Memory B cell (primary cell): ENCODE results near the gene KIAA1143.

Experiments used
- ATAC-seq: fragments of 150-1000 bp; cut with Tn5 transposase; 2 replicates; pipeline ENCODE4 v1.10.0; 2021; ENCODE audit warnings: low read depth, mild to moderate bottlenecking, moderate library complexity
- DNase-seq, 2 donors: peaks; one replicate each; pipeline ENCODE4 v3.0.0; 2022; ENCODE audit warnings: low spot score in 2 of 2
- H3K27ac Mint-ChIP-seq: one replicate; pipeline ENCODE4 v1.8.0; 2022; ENCODE audit warnings: mild to moderate bottlenecking, moderate library complexity, mixed read lengths
- H3K27me3 Mint-ChIP-seq: one replicate; pipeline ENCODE4 v1.8.0; 2022; ENCODE audit warnings: mixed read lengths
- H3K36me3 Mint-ChIP-seq: one replicate; pipeline ENCODE4 v1.8.0; 2022; ENCODE audit warnings: mild to moderate bottlenecking, mixed read lengths
- H3K4me1 Mint-ChIP-seq: one replicate; pipeline ENCODE4 v1.8.0; 2022; ENCODE audit warnings: mixed read lengths
- H3K4me3 Mint-ChIP-seq: one replicate; pipeline ENCODE4 v1.8.0; 2022; ENCODE audit warnings: mild to moderate bottlenecking, moderate library complexity, mixed read lengths
- H3K9me3 Mint-ChIP-seq: one replicate; pipeline ENCODE4 v1.8.0; 2022; ENCODE audit warnings: mixed read lengths

The KIAA1143 gene

DNA sequence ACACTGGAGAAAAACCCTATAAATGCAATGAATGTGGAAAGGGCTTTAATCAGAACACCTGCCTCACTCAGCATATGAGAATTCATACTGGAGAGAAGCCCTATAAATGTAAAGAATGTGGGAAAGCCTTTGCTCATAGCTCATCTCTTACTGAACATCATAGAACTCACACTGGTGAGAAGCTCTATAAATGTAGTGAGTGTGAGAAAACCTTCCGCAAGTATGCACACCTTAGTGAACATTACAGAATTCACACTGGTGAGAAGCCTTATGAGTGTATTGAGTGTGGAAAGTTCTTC lies 39.4 kb downstream of the KIAA1143 start:
- Mint-ChIP-seq H3K27ac (no peak overlapping the region), H3K4me3 (no peak overlapping the region), H3K9me3 (peaks cover 28% of the 10 kb centered on the region), H3K4me1 (no peaks in the 10 kb centered on the region), H3K36me3 (peaks cover 41% of the 10 kb centered on the region), H3K27me3 (peaks cover 2% of the 10 kb centered on the region)
- ATAC-seq (no peak), DNase-seq (no peak)

DNA sequence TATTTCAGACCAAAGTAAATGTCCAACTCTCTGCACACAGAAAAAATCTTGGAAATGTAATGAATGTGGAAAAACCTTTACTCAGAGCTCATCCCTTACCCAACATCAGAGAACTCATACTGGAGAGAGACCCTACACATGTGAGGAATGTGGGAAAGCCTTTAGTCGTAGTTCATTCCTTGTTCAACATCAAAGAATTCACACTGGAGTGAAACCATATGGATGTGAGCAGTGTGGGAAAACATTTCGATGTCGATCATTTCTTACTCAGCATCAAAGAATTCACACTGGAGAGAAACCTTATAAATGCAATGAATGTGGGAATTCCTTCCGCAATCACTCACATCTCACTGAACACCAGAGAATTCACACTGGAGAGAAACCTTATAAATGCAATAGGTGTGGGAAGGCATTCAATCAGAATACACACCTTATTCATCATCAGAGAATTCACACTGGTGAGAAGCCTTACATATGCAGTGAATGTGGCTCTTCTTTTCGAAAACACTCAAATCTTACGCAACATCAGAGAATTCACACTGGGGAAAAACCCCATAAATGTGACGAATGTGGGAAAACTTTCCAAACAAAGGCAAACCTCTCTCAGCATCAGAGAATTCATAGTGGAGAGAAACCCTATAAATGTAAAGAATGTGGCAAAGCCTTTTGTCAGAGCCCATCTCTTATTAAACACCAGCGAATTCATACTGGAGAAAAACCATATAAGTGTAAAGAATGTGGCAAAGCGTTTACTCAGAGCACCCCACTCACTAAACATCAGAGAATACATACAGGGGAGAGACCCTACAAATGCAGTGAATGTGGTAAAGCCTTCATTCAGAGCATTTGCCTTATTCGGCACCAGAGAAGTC lies 40.0 kb downstream of the KIAA1143 start:
- H3K4me3 Mint-ChIP-seq: no peak overlapping the region
- no peak for ATAC-seq
- DNase-seq: no peak
- no peaks in the 10 kb centered on the region for H3K4me1 Mint-ChIP-seq
- no peak overlapping the region for H3K27ac Mint-ChIP-seq
- peaks cover 44% of the 10 kb centered on the region for H3K36me3 Mint-ChIP-seq
- peaks cover 2% of the 10 kb centered on the region for H3K27me3 Mint-ChIP-seq
- peaks cover 30% of the 10 kb centered on the region for H3K9me3 Mint-ChIP-seq

DNA sequence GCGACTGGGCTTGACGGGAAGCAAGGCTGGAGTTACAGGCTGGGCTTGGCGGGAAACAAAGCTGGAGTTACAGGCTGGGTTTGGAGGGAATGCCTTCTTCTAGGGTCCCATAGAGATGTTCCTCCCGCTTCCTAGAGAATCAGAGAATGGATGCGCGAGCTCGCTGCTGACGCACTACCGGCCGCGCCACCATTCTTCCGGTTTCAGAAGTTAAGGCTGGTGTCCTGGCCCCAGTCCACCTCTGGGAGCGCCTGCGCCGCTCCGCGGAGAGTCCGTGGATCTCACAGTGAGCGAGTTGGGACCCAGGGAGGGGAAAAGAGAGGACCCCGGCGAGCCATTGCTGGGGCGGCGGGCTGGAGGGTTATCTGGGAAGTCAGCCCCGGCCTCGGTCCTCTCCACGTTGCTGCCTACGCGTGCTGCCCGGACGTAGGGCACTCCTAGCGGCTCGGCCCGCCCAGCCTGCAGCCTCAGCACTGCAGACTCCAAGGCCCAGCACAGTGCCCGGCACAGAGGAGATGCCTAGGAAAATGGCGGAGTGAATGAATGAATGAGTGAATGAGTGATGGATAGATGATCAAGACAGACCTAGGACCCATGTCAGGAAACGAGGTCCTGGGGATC lies 48.9 kb downstream of the KIAA1143 start, which contains the start of gene ZNF502:
Gene ZNF502 (plus strand): TSS at position 206 of the 621 bp plus-strand sequence. CDS start 7,602 bp downstream, outside the sequence.
- ATAC-seq (peak; percentile 90), DNase-seq (peak; percentile 32 to 33)
- H3K27me3 Mint-ChIP-seq: peaks cover 4% of the 10 kb centered on the region
- peak within 1 kb of the TSS; percentile 87 for H3K4me3 Mint-ChIP-seq
- H3K27ac Mint-ChIP-seq: peak within 1 kb of the TSS; percentile 18
- H3K9me3 Mint-ChIP-seq: peaks cover 9% of the 10 kb centered on the region
- peaks cover 3% of the 10 kb centered on the region for H3K4me1 Mint-ChIP-seq
- H3K36me3 Mint-ChIP-seq: peaks cover 22% of the 10 kb centered on the region
